IMR-90 (cell line): ENCODE measurements around the gene HBM. TPM values are rescaled to one million over a fixed set of nuclear protein-coding genes. Genes with fewer than 3 reads are reported as not detected.

Experiments
- ATAC-seq: fragments of 200-7000 bp; cut with Tn5 transposase; 2 replicates; pipeline ENCODE4 v1.9.1; 2020; ENCODE audit warnings: low read depth, mild to moderate bottlenecking, moderate library complexity
- BruUV-seq: library from RNA; stranded (reverse); fragments of 400-500 nt; replicated peaks from 2 replicates; lab custom pipeline; 2021; lab: Mats Ljungman, UMichigan
- CTCF ChIA-PET: fragments of 300-600 bp; formaldehyde crosslinking; extraction: SDS; loops from one replicate; lab custom pipeline; 2021; ENCODE audit warnings: antibody characterized with exemption; lab: Yijun Ruan, JAX
- POLR2A ChIA-PET: fragments of 300-600 bp; sonication (Branson Sonifier 250); formaldehyde crosslinking; loops from one replicate; lab custom pipeline; 2022; ENCODE audit warnings: antibody characterized with exemption; ENCODE audit not compliant: unreplicated experiment; lab: Charles Lee
- DNase-seq: peaks from one replicate; pipeline ENCODE4 v3.0.0; 2013
- H2AFZ ChIP-seq: replicated peaks from 2 replicates; pipeline ENCODE3; 2013; ENCODE audit warnings: low read length, mild to moderate bottlenecking; ENCODE audit not compliant: poor library complexity
- H2AK5ac ChIP-seq: 2 replicates; pipeline ENCODE4 v1.6.1; 2013; ENCODE audit warnings: low read depth, low read length, inconsistent platforms
- H2AK9ac ChIP-seq: replicated peaks from 2 replicates; pipeline ENCODE3; 2013; ENCODE audit warnings: mild to moderate bottlenecking, low read depth, low read length, moderate library complexity; ENCODE audit not compliant: poor library complexity
- H2BK120ac ChIP-seq: 2 replicates; pipeline ENCODE4 v1.6.1; 2013; ENCODE audit warnings: low read depth, low read length, inconsistent platforms
- H2BK15ac ChIP-seq: 3 replicates; pipeline ENCODE4 v1.6.1; 2013; ENCODE audit warnings: low read depth, low read length, inconsistent platforms
- H2BK20ac ChIP-seq: 2 replicates; pipeline ENCODE4 v1.6.1; 2013; ENCODE audit warnings: low read depth, mild to moderate bottlenecking, inconsistent platforms, low read length, moderate library complexity
- H2BK5ac ChIP-seq: 2 replicates; pipeline ENCODE4 v1.6.1; 2013; ENCODE audit warnings: mild to moderate bottlenecking, low read depth, low read length, inconsistent platforms; ENCODE audit not compliant: poor library complexity, severe bottlenecking
- H3K14ac ChIP-seq: replicated peaks from 2 replicates; pipeline ENCODE4 v1.6.1; 2013; ENCODE audit warnings: low read depth, low read length, inconsistent platforms
- H3K18ac ChIP-seq: 2 replicates; pipeline ENCODE4 v1.6.1; 2013; ENCODE audit warnings: low read depth, low read length, control low read depth
- H3K23ac ChIP-seq: 2 replicates; pipeline ENCODE4 v1.6.1; 2013; ENCODE audit warnings: low read depth, low read length, inconsistent platforms
- H3K27ac ChIP-seq: 2 replicates; pipeline ENCODE4 v1.5.1; 2013; ENCODE audit warnings: mild to moderate bottlenecking, control low read depth, low read length; ENCODE audit not compliant: insufficient read depth
- H3K27me3 ChIP-seq: 2 replicates; pipeline ENCODE4 v1.6.1; 2013; ENCODE audit warnings: low read length; ENCODE audit not compliant: control insufficient read depth, insufficient read depth
- H3K36me3 ChIP-seq: 2 replicates; pipeline ENCODE4 v1.6.1; 2013; ENCODE audit warnings: low read length, mixed read lengths; ENCODE audit not compliant: control insufficient read depth, insufficient read depth
- H3K4ac ChIP-seq: 2 replicates; pipeline ENCODE4 v1.6.1; 2013; ENCODE audit warnings: low read depth, low read length, inconsistent platforms
- H3K4me1 ChIP-seq: 2 replicates; pipeline ENCODE4 v1.6.1; 2013; ENCODE audit warnings: low read length, mixed read lengths; ENCODE audit not compliant: control insufficient read depth, insufficient read depth
- H3K4me2 ChIP-seq: 2 replicates; pipeline ENCODE4 v1.6.1; 2013; ENCODE audit warnings: low read depth, mild to moderate bottlenecking, control low read depth, low read length, moderate library complexity
- H3K4me3 ChIP-seq: 2 replicates; pipeline ENCODE4 v1.5.1; 2013; ENCODE audit warnings: low read depth, mild to moderate bottlenecking, control low read depth, low read length, moderate library complexity; ENCODE audit not compliant: insufficient read depth
- H3K56ac ChIP-seq: 2 replicates; pipeline ENCODE4 v1.6.1; 2013; ENCODE audit warnings: low read length, inconsistent platforms; ENCODE audit not compliant: insufficient read depth; ENCODE audit errors: extremely low read depth
- H3K79me1 ChIP-seq, 2 experiments: 2 replicates each; pipeline ENCODE4 v1.6.1; 2013; ENCODE audit warnings: low read length in 2 of 2, inconsistent platforms in 1 of 2, low read depth in 1 of 2
- H3K9ac ChIP-seq: 2 replicates; pipeline ENCODE4 v1.6.1; 2013; ENCODE audit warnings: low read depth, low read length, control low read depth
- H3K9me1 ChIP-seq: 2 replicates; pipeline ENCODE4 v1.6.1; 2013; ENCODE audit warnings: low read length, inconsistent platforms; ENCODE audit not compliant: insufficient read depth
- H3K9me3 ChIP-seq: 2 replicates; pipeline ENCODE4 v1.6.1; 2013; ENCODE audit warnings: low read length; ENCODE audit not compliant: control insufficient read depth, insufficient read depth
- H4K20me1 ChIP-seq: 2 replicates; pipeline ENCODE4 v1.6.1; 2013; ENCODE audit warnings: low read length, inconsistent platforms; ENCODE audit not compliant: insufficient read depth
- H4K5ac ChIP-seq: 2 replicates; pipeline ENCODE4 v1.6.1; 2013; ENCODE audit warnings: mild to moderate bottlenecking, low read depth, low read length, control low read depth
- H4K8ac ChIP-seq, 2 experiments: 2 replicates each; pipeline ENCODE4 v1.6.1; 2013; ENCODE audit warnings: low read depth in 2 of 2, low read length in 2 of 2, control low read depth in 1 of 2, inconsistent platforms in 1 of 2
- H4K91ac ChIP-seq: 2 replicates; pipeline ENCODE4 v1.6.1; 2013; ENCODE audit warnings: low read depth, low read length, inconsistent platforms; ENCODE audit not compliant: insufficient read depth
- BHLHE40 ChIP-seq: fragments of 150-350 bp; IDR thresholded peaks from 2 replicates; pipeline ENCODE4 v1.6.1; 2016; ENCODE audit warnings: mild to moderate bottlenecking, low read depth, low read length
- CEBPB ChIP-seq: IDR thresholded peaks from 2 replicates; pipeline ENCODE4 v1.6.1; 2012; ENCODE audit warnings: low read depth, low read length, improper control_type of control experiment
- MXI1 ChIP-seq: IDR thresholded peaks from 2 replicates; pipeline ENCODE4 v1.6.1; 2012; ENCODE audit warnings: low read depth, mild to moderate bottlenecking, low read length, moderate library complexity, borderline replicate concordance
- SMC3 ChIP-seq: fragments of 150-350 bp; IDR thresholded peaks from 2 replicates; pipeline ENCODE4 v1.6.1; 2016; ENCODE audit warnings: low read depth, mild to moderate bottlenecking, antibody characterized with exemption, low read length, moderate library complexity
- WGBS, 2 experiments: methylation state at CpG; one replicate each; pipeline versions ENCODE4 v1.1.5 to v1.1.7; 2013; ENCODE audit warnings: missing lambda C conversion rate in 2 of 2; ENCODE audit not compliant: insufficient read length in 1 of 2; ENCODE audit errors: extremely low coverage in 2 of 2; 5-methylcytosine and 5-hydroxymethylcytosine counted together
- dilution Hi-C: fragments of 300-500 bp; cut with HindIII; formaldehyde crosslinking; loops from one replicate; pipeline ENCODE4 v1.14.3; 2018; ENCODE audit warnings: low sequenced_read_pairs; ENCODE audit not compliant: unreplicated experiment
- in situ Hi-C: fragments of 300-500 bp; cut with MboI; formaldehyde crosslinking; loops from 3 replicates; pipeline ENCODE4 v1.14.3; 2019; ENCODE audit warnings: low sequenced_read_pairs, inconsistent platforms, mixed read lengths
- intact Hi-C: fragments of 100-400 bp; cut with micrococcal nuclease; formaldehyde crosslinking; loops from 2 replicates; pipeline ENCODE4 v1.10.0; 2022
- polyA plus RNA-seq, 3 experiments: library from polyadenylated mRNA; depleted of rRNA; stranded (reverse); fragments of >200 nt; gene quantifications; 2 replicates each; pipeline ENCODE4 v1.2.3, GENCODE V29; 2012; ENCODE audit warnings: low replicate concordance in 1 of 3
- total RNA-seq: library from RNA; depleted of rRNA; stranded (reverse); fragments of >200 nt; gene quantifications from 2 replicates; pipeline ENCODE4 v1.2.3, GENCODE V29; 2012

HBM gene
- total and polyA plus RNA-seq, 2 of the 4 experiments (the other 2 are of a cell fraction), result not detected

- Histone ChIP-seq H2AK9ac (no peak overlapping the region), H3K4ac (no peak overlapping the region), H3K14ac (no peak overlapping the region), H3K9me3 (no peaks in the 10 kb centered on the region), H2BK5ac (no peak overlapping the region), H3K27ac (no peak overlapping the region), H4K8ac (no peak overlapping the region), H2BK120ac (no peak overlapping the region), H3K4me3 (no peak overlapping the region), H3K4me2 (no peak overlapping the region), H2AFZ (no peak overlapping the region), H4K91ac (no peak overlapping the region), H3K9me1 (no peaks in the 10 kb centered on the region; the same call in 1 of the 2 replicates), H3K79me1 (peaks cover 25 to 43% of the 10 kb centered on the region in 2 experiments), H4K5ac (no peak overlapping the region), H2BK15ac (no peak overlapping the region), H3K27me3 (no peaks in the 10 kb centered on the region), H3K9ac (no peak overlapping the region), H3K4me1 (no peaks in the 10 kb centered on the region), H2BK20ac (no peak overlapping the region), H3K18ac (no peak overlapping the region), H4K20me1 (peaks cover 9% of the 10 kb centered on the region), H3K36me3 (peaks cover 49% of the 10 kb centered on the region), H2AK5ac (no peak overlapping the region), H3K56ac (no peak overlapping the region), H3K23ac (no peak overlapping the region)
- ATAC-seq (peak; percentile 82), DNase-seq (peak; percentile 78)
- WGBS, 2 experiments, result 100% methylated on average over 1 of the region's 5 CpGs; no CpG with 5 or more reads in 1 of the 2 experiments
- TF ChIP-seq MXI1 (no peak), SMC3 (no peak), BHLHE40 (peak; percentile 49), CEBPB (peak; percentile 86)
- in situ Hi-C loops, result no loop called here
- CTCF ChIA-PET, result interaction anchor here (0.7 kb wide), 2 partner anchors 9 to 51 kb away, joined by 4 to 5 read pairs; no protein-coding TSS in a partner anchor
- no TSS peak for BruUV-seq
- dilution Hi-C loops, result no loop called here
- intact Hi-C loops, result no loop called here
- POLR2A ChIA-PET, result no interaction called here
Observed at GRCh38 chr16:200388-200787, 34.6 kb downstream of the HBM start.
